HEK293 (cell line): ENCODE data around the gene ABHD12.

Experiments
- GLI4 ChIP-seq: fragments of 450-650 bp; formaldehyde crosslinking; IDR thresholded peaks from 2 replicates; pipeline ENCODE4 v1.5.1; 2016; ENCODE audit warnings: missing biosample characterization, missing genetic modification characterization
- HOXC10 ChIP-seq: sonication (generic); formaldehyde crosslinking; IDR thresholded peaks from 2 replicates; pipeline ENCODE4 v1.8.1; 2023; ENCODE audit warnings: mild to moderate bottlenecking, missing genetic modification reagents
- WT1 ChIP-seq: fragments of 450-650 bp; formaldehyde crosslinking; IDR thresholded peaks from 2 replicates; pipeline ENCODE4 v1.5.1; 2016; ENCODE audit warnings: missing biosample characterization, missing genetic modification characterization
- ZBTB8A ChIP-seq: fragments of 450-650 bp; formaldehyde crosslinking; IDR thresholded peaks from 2 replicates; pipeline ENCODE4 v1.5.1; 2016; ENCODE audit warnings: missing biosample characterization, missing genetic modification characterization
- ZNF138 ChIP-seq: fragments of 450-650 bp; formaldehyde crosslinking; IDR thresholded peaks from 2 replicates; pipeline ENCODE4 v1.5.1; 2016; ENCODE audit warnings: missing biosample characterization, missing genetic modification characterization, borderline replicate concordance
- ZNF155 ChIP-seq: fragments of 450-650 bp; formaldehyde crosslinking; IDR thresholded peaks from 2 replicates; pipeline ENCODE4 v1.5.1; 2016; ENCODE audit warnings: missing biosample characterization, missing genetic modification characterization
- ZNF221 ChIP-seq: fragments of 450-650 bp; formaldehyde crosslinking; IDR thresholded peaks from 2 replicates; pipeline ENCODE4 v1.5.1; 2017; ENCODE audit warnings: missing biosample characterization, missing genetic modification characterization, borderline replicate concordance
- ZNF302 ChIP-seq: fragments of 450-650 bp; formaldehyde crosslinking; IDR thresholded peaks from 2 replicates; pipeline ENCODE4 v1.5.1; 2016; ENCODE audit warnings: missing biosample characterization, missing genetic modification characterization, low read depth
- ZNF76 ChIP-seq: fragments of 450-650 bp; formaldehyde crosslinking; IDR thresholded peaks from 2 replicates; pipeline ENCODE4; 2016; ENCODE audit warnings: low read depth, missing biosample characterization, missing genetic modification characterization, borderline replicate concordance
- TF ChIP-seq, protein P1 (sequence below): fragments of 450-650 bp; formaldehyde crosslinking; IDR thresholded peaks from 2 replicates; pipeline ENCODE4 v1.5.1; 2016; ENCODE audit warnings: missing biosample characterization, missing genetic modification characterization
- TF ChIP-seq, protein P2 (sequence below): fragments of 450-650 bp; formaldehyde crosslinking; IDR thresholded peaks from 2 replicates; pipeline ENCODE4 v1.5.1; 2016; ENCODE audit warnings: missing biosample characterization, missing genetic modification characterization
- TF ChIP-seq, protein P3 (sequence below): fragments of 450-650 bp; formaldehyde crosslinking; IDR thresholded peaks from 2 replicates; pipeline ENCODE4 v1.5.1; 2016; ENCODE audit warnings: missing biosample characterization, missing genetic modification characterization

DNA sequence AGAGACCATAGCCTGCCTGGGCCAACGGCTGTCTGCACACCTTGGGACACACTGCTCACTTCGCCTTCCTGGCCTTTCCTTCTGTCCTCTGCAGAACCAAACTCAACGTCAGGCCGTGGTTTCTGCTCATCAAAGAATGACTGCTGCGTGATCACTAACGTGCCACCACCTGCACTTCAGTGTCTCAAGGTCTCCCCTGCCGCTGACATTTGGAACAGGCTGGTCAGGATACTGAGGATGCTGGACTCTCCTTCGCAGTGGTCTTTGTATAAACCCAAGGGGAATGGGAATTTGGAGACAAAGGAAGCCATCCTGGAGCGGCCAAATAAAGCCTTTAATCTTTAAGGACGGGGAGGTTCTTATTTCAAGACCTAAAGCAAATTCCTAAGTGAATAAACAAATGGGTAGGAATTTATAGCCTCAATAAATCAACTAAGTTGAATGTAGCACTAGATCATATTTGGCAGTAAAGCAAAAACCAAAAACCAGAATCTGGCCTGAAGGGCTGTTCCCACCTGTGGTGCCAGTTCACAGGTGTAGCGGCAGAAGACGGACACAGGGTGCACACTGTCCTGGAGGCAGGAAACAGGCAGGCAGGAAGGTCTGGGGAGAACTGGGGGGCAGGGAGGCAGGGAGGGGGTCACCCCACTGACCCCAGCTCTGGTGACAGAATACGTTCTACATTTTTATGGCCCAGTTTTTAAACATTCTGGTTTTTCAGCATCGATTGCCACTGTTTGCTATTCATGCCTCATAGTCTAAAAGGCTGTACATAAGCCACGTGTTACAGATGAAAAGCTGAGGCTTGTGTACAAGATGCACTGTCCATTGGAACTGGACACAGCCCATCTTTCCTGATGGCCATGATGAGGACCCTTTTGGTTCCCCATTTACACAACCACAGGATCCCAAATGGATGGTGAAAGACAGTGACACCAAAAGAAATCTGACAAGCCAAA, 36.6 kb downstream of the ABHD12 start:
- no peak for TF ChIP-seq HOXC10 (CRISPR knock-in tag)
- TF ChIP-seq, protein P1, sequence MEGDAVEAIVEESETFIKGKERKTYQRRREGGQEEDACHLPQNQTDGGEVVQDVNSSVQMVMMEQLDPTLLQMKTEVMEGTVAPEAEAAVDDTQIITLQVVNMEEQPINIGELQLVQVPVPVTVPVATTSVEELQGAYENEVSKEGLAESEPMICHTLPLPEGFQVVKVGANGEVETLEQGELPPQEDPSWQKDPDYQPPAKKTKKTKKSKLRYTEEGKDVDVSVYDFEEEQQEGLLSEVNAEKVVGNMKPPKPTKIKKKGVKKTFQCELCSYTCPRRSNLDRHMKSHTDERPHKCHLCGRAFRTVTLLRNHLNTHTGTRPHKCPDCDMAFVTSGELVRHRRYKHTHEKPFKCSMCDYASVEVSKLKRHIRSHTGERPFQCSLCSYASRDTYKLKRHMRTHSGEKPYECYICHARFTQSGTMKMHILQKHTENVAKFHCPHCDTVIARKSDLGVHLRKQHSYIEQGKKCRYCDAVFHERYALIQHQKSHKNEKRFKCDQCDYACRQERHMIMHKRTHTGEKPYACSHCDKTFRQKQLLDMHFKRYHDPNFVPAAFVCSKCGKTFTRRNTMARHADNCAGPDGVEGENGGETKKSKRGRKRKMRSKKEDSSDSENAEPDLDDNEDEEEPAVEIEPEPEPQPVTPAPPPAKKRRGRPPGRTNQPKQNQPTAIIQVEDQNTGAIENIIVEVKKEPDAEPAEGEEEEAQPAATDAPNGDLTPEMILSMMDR (tag by site-specific recombination) = no peak
- TF ChIP-seq, protein P2, sequence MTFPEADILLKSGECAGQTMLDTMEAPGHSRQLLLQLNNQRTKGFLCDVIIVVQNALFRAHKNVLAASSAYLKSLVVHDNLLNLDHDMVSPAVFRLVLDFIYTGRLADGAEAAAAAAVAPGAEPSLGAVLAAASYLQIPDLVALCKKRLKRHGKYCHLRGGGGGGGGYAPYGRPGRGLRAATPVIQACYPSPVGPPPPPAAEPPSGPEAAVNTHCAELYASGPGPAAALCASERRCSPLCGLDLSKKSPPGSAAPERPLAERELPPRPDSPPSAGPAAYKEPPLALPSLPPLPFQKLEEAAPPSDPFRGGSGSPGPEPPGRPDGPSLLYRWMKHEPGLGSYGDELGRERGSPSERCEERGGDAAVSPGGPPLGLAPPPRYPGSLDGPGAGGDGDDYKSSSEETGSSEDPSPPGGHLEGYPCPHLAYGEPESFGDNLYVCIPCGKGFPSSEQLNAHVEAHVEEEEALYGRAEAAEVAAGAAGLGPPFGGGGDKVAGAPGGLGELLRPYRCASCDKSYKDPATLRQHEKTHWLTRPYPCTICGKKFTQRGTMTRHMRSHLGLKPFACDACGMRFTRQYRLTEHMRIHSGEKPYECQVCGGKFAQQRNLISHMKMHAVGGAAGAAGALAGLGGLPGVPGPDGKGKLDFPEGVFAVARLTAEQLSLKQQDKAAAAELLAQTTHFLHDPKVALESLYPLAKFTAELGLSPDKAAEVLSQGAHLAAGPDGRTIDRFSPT (tag by site-specific recombination) = 0 out of 2 replicates have a peak, but pooled peaks have one; percentile 17
- no peak for TF ChIP-seq ZBTB8A (tag by site-specific recombination)
- TF ChIP-seq ZNF76 = no peak
- no peak for TF ChIP-seq ZNF221 (tag by site-specific recombination)
- TF ChIP-seq, protein P3, sequence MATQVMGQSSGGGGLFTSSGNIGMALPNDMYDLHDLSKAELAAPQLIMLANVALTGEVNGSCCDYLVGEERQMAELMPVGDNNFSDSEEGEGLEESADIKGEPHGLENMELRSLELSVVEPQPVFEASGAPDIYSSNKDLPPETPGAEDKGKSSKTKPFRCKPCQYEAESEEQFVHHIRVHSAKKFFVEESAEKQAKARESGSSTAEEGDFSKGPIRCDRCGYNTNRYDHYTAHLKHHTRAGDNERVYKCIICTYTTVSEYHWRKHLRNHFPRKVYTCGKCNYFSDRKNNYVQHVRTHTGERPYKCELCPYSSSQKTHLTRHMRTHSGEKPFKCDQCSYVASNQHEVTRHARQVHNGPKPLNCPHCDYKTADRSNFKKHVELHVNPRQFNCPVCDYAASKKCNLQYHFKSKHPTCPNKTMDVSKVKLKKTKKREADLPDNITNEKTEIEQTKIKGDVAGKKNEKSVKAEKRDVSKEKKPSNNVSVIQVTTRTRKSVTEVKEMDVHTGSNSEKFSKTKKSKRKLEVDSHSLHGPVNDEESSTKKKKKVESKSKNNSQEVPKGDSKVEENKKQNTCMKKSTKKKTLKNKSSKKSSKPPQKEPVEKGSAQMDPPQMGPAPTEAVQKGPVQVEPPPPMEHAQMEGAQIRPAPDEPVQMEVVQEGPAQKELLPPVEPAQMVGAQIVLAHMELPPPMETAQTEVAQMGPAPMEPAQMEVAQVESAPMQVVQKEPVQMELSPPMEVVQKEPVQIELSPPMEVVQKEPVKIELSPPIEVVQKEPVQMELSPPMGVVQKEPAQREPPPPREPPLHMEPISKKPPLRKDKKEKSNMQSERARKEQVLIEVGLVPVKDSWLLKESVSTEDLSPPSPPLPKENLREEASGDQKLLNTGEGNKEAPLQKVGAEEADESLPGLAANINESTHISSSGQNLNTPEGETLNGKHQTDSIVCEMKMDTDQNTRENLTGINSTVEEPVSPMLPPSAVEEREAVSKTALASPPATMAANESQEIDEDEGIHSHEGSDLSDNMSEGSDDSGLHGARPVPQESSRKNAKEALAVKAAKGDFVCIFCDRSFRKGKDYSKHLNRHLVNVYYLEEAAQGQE = no peak
- no peak for TF ChIP-seq ZNF155 (tag by site-specific recombination)
- no peak for TF ChIP-seq GLI4 (tag by site-specific recombination)
- peak; percentile 27; the same call in 1 of the 2 replicates for TF ChIP-seq WT1
- no peak for TF ChIP-seq ZNF302 (tag by site-specific recombination)
- no peak for TF ChIP-seq ZNF138
